ENCODE data around the gene TSPAN11. TPM values are rescaled to one million over a fixed set of nuclear protein-coding genes. Genes with fewer than 3 reads are reported as not detected.

The TSPAN11 gene
- total and polyA plus RNA-seq, 2 donors (not counting 1 experiment from before 2014, with no cell fraction given): not detected

DNA sequence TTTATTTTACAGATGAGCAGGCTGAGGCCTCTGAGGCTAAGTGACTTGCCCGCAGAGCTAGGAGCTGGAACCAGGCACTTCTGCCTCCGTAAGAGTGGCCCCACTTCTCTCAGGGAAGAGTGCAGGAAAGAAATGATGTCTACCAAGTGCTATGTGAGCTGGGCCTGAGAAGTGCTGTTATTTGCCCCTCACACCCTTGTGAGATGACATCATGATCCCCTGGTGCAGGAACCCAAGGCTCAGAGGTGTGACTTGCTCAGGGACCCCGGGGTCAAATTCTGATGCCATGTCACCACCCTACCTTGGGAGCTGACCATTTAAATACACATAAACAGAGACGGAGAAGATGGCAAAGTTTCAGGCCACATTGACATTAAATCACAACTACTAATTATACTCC lies 83.4 kb downstream of the TSPAN11 start:
- no peak overlapping the region for H3K9ac ChIP-seq (ENCODE audit: low read length)
- no peak overlapping the region for H3K27ac ChIP-seq (ENCODE audit: low read length in 2 of 2)
- H3K9me3 Mint-ChIP-seq (ENCODE audit: insufficient read depth): no peaks in the 10 kb centered on the region
- DNase-seq: no peak
- no peak overlapping the region for H2AFZ ChIP-seq (ENCODE audit: insufficient read depth, low read depth, low read length, poor library complexity, severe bottlenecking)
- H3K4me3 Mint-ChIP-seq: no peak overlapping the region
- 90% methylated on average over 4 of the region's 4 CpGs for WGBS (ENCODE audit: insufficient coverage)
- H3K4me3 ChIP-seq (ENCODE audit: control extremely low read depth in 1 of 5, extremely low read depth in 1 of 5, insufficient read depth in 1 of 5, low read depth in 2 of 5, low read length in 4 of 5): no peak overlapping the region
- no peak overlapping the region for H3K27ac Mint-ChIP-seq
- H3K4me1 Mint-ChIP-seq: no peaks in the 10 kb centered on the region
- H3K9me3 ChIP-seq (ENCODE audit: control extremely low read depth in 1 of 3, control insufficient read depth in 2 of 3, insufficient read depth in 1 of 3, low read length in 2 of 3): no peaks in the 10 kb centered on the region
- ChIA-PET CTCF (no interaction called here), POLR2A (no interaction called here)
- H3K36me3 ChIP-seq (replicated peaks in 1 of 2; ENCODE audit: control extremely low read depth in 1 of 2, control insufficient read depth in 1 of 2, extremely low read depth in 1 of 2, insufficient read depth in 2 of 2, low read length in 1 of 2): no peaks in the 10 kb centered on the region
- H4K20me1 ChIP-seq (ENCODE audit: control insufficient read depth, insufficient read depth, low read length, poor library complexity, severe bottlenecking): no peaks in the 10 kb centered on the region
- intact Hi-C loops (cut with micrococcal nuclease): no loop called here
- H3K27me3 ChIP-seq (replicated peaks in 1 of 4; ENCODE audit: control extremely low read depth in 1 of 4, control insufficient read depth in 3 of 4, insufficient read depth in 4 of 4, low read length in 3 of 4): no peaks in the 10 kb centered on the region
- H3K27me3 Mint-ChIP-seq: peaks cover 3% of the 10 kb centered on the region
- no peaks in the 10 kb centered on the region for H3K4me1 ChIP-seq (ENCODE audit: control insufficient read depth in 2 of 2, insufficient read depth in 2 of 2, low read length in 2 of 2)
- H3K4me2 ChIP-seq (replicated peaks; ENCODE audit: low read depth, low read length, poor library complexity, severe bottlenecking): no peak overlapping the region
- ATAC-seq (ENCODE audit: low read depth): no peak
- no peak for TF ChIP-seq EZH2 (IDR thresholded peaks at IDR 0.05; ENCODE audit: borderline replicate concordance, insufficient read depth, low read depth, low read length, poor library complexity, severe bottlenecking)
- TF ChIP-seq, protein P1, sequence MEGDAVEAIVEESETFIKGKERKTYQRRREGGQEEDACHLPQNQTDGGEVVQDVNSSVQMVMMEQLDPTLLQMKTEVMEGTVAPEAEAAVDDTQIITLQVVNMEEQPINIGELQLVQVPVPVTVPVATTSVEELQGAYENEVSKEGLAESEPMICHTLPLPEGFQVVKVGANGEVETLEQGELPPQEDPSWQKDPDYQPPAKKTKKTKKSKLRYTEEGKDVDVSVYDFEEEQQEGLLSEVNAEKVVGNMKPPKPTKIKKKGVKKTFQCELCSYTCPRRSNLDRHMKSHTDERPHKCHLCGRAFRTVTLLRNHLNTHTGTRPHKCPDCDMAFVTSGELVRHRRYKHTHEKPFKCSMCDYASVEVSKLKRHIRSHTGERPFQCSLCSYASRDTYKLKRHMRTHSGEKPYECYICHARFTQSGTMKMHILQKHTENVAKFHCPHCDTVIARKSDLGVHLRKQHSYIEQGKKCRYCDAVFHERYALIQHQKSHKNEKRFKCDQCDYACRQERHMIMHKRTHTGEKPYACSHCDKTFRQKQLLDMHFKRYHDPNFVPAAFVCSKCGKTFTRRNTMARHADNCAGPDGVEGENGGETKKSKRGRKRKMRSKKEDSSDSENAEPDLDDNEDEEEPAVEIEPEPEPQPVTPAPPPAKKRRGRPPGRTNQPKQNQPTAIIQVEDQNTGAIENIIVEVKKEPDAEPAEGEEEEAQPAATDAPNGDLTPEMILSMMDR (IDR thresholded peaks at IDR 0.05): no peak
- no peaks in the 10 kb centered on the region for H3K79me2 ChIP-seq (ENCODE audit: control insufficient read depth, insufficient read depth, low read length)

DNA sequence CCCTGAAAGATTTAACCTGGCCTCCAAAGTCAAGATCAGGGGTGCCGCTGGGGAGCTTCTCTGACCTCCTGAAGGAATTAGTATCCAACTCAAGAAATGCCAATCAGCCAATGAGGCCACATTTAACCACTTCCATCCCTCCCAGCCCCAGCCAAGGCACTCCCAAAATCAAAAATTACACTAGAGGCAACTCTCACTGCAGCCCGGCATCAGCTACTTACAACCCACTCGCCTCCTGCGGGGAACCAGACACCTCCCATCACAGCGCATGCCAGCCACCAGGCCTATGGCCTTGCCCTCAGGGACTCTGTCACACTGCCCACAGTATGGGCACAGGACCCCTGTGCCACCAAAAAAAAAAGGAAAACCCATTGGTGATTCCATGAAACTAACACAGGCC lies 84.8 kb downstream of the TSPAN11 start:
- Mint-ChIP-seq H3K27ac (no peak overlapping the region), H3K27me3 (peaks cover 3% of the 10 kb centered on the region), H3K9me3 (ENCODE audit: insufficient read depth) (no peaks in the 10 kb centered on the region), H3K4me1 (no peaks in the 10 kb centered on the region), H3K4me3 (no peak overlapping the region)
- 93% methylated on average over 5 of the region's 5 CpGs for WGBS (ENCODE audit: insufficient coverage)
- no peak overlapping the region for H3K9ac ChIP-seq (ENCODE audit: low read length)
- H3K36me3 ChIP-seq (replicated peaks in 1 of 2; ENCODE audit: control extremely low read depth in 1 of 2, control insufficient read depth in 1 of 2, extremely low read depth in 1 of 2, insufficient read depth in 2 of 2, low read length in 1 of 2): no peaks in the 10 kb centered on the region
- no peak for DNase-seq
- no peak for ATAC-seq (ENCODE audit: low read depth)
- intact Hi-C loops (cut with micrococcal nuclease): no loop called here
- no peak overlapping the region for H3K27ac ChIP-seq (ENCODE audit: low read length in 2 of 2)
- TF ChIP-seq, protein P1 (IDR thresholded peaks at IDR 0.05): no peak
- TF ChIP-seq EZH2 (IDR thresholded peaks at IDR 0.05; ENCODE audit: borderline replicate concordance, insufficient read depth, low read depth, low read length, poor library complexity, severe bottlenecking): no peak
- no peaks in the 10 kb centered on the region for H3K9me3 ChIP-seq (ENCODE audit: control extremely low read depth in 1 of 3, control insufficient read depth in 2 of 3, insufficient read depth in 1 of 3, low read length in 2 of 3)
- no peaks in the 10 kb centered on the region for H3K79me2 ChIP-seq (ENCODE audit: control insufficient read depth, insufficient read depth, low read length)
- H4K20me1 ChIP-seq (ENCODE audit: control insufficient read depth, insufficient read depth, low read length, poor library complexity, severe bottlenecking): no peaks in the 10 kb centered on the region
- H3K27me3 ChIP-seq (replicated peaks in 1 of 4; ENCODE audit: control extremely low read depth in 1 of 4, control insufficient read depth in 3 of 4, insufficient read depth in 4 of 4, low read length in 3 of 4): no peaks in the 10 kb centered on the region
- CTCF ChIA-PET: no interaction called here
- no peak overlapping the region for H3K4me3 ChIP-seq (ENCODE audit: control extremely low read depth in 1 of 5, extremely low read depth in 1 of 5, insufficient read depth in 1 of 5, low read depth in 2 of 5, low read length in 4 of 5)
- no peaks in the 10 kb centered on the region for H3K4me1 ChIP-seq (ENCODE audit: control insufficient read depth in 2 of 2, insufficient read depth in 2 of 2, low read length in 2 of 2)
- no peak overlapping the region for H2AFZ ChIP-seq (ENCODE audit: insufficient read depth, low read depth, low read length, poor library complexity, severe bottlenecking)
- POLR2A ChIA-PET: no interaction called here
- no peak overlapping the region for H3K4me2 ChIP-seq (replicated peaks; ENCODE audit: low read depth, low read length, poor library complexity, severe bottlenecking)
